Islet of Langerhans (tissue), 1 donor: ENCODE results near the gene OR6C75.
"Not testable (repeated sequence)": the region's sequence is repeated elsewhere in the genome, so short reads cannot be mapped to it uniquely, and the experiment has no call there.

ENCODE experiments used
- FAIRE-seq: peaks from one replicate; lab custom pipeline; 2011; peaks lifted over from hg19 to GRCh38; lab: Jason Lieb, UNC

Gene OR6C75

GRCh38 chr12:55362675-55363074 lies at the start of gene OR6C75:
Gene OR6C75 (plus strand): TSS chr12:55362975. CDS start chr12:55365111, 2,136 bp downstream.
- no peak for FAIRE-seq

GRCh38 chr12:55314043-55314442 lies 48.7 kb upstream of the OR6C75 start, which contains the start of gene OR6C1:
Gene OR6C1 (plus strand): TSS chr12:55314343. CDS start chr12:55320600, 6,257 bp downstream.
- FAIRE-seq: no peak

DNA sequence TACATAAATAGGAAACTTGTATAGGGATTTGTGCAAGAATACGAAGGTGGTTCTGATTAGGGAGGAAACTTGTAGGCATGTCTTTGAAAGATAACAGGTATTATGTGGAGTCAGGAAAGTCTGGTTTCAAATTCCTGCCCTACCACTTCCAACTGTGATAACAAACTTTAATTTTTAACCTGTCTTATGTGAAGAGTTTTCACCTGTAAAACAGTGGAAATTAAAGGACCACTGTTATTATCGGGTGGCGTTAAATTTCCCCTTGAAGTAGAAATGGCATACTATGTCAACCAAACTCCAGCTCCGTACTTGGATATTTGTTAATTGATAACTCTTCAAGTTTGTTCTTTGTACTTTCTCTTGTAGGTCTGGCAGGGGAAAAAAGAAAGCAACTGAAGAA lies 42.6 kb upstream of the OR6C75 start:
- FAIRE-seq: no peak

DNA sequence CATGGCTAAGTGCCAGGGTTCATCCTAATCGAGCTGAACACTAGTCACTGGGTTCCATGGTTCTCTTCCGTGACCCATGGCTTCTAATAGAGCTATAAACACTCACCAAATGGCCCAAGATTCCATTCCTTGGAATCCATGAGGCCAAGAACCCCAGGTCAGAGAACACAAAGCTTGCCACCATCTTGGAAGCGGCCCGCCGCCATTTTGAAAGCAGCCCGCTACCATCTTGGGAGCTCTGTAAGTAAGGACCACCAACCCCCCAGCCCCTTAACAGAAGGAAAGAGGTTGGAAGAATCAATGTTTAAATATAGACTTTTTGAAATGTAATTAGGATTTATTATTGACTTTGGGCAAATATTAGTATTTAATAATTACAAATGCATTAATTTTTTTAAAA lies 37.0 kb upstream of the OR6C75 start:
- FAIRE-seq: not testable (repeated sequence)

DNA sequence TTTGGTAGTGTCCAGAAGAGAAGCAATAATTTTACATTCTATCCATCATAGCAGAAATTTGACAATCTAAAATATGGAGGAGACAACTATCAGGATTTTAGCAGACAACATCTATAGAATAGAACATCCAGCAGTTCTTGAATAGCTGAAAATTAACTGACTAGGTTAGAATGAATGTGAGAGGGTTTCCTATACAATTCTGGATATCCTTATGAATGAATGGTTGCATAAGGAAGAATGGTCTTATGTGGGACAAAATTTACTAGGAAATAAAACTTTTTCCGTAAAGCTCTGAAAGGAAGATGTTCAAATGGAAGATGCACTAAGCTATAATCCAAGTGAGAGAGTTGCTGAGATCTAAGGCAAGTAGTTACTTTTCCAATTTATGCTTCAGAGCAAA lies 32.3 kb upstream of the OR6C75 start, which contains the start of gene OR6C3:
TSS of gene OR6C3 (plus strand) at position 301 of the 400 bp plus-strand sequence. CDS start 955 bp downstream, outside the sequence.
- FAIRE-seq: no peak

- FAIRE-seq: no peak
These were observed 26.8 kb upstream of the OR6C75 start for GRCh38 chr12:55336002-55336401.

DNA sequence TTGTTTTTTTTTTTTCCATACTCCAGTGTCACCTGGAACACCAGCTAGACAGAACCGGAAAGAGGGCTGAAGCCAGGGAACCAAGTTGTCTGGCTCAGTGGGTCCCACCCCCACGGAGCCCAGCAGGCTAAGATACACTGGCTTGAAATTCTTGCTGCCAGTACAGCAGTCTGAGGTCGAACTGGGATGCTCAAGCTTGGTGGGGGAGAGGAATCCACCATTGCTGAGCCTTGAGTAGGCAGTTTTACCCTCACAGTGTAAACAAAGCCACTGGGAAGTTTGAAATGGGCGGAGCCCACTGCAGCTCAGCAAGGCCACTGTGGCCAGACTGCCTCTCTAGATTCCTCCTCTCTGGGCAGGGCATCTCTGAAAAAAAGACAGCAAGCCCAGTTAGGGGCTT lies 7.4 kb upstream of the OR6C75 start:
- not testable (repeated sequence) for FAIRE-seq

GRCh38 chr12:55365086-55365485 lies 2.3 kb downstream of the OR6C75 start:
- FAIRE-seq: no peak

DNA sequence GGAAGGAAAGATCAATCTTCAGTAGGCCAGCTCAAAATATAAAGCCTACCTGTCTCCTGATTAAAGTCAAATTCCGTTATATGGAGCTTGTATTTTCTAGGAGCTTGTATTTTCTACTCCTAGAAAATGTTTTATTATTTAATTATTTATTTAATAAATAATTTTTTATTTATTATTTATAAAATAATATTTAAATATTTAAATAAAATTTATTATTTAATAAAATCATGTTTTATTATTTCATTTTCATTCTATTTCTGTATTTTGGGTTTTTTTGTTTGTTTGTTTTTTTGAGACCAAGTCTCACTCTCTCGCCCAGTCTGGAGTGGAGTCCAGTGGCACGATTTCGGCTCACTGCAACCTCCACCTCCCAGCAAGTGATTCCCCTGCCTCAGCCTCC lies 9.7 kb downstream of the OR6C75 start:
- FAIRE-seq: no peak

- FAIRE-seq: no peak
These were observed 23.1 kb downstream of the OR6C75 start for GRCh38 chr12:55385891-55386290.

DNA sequence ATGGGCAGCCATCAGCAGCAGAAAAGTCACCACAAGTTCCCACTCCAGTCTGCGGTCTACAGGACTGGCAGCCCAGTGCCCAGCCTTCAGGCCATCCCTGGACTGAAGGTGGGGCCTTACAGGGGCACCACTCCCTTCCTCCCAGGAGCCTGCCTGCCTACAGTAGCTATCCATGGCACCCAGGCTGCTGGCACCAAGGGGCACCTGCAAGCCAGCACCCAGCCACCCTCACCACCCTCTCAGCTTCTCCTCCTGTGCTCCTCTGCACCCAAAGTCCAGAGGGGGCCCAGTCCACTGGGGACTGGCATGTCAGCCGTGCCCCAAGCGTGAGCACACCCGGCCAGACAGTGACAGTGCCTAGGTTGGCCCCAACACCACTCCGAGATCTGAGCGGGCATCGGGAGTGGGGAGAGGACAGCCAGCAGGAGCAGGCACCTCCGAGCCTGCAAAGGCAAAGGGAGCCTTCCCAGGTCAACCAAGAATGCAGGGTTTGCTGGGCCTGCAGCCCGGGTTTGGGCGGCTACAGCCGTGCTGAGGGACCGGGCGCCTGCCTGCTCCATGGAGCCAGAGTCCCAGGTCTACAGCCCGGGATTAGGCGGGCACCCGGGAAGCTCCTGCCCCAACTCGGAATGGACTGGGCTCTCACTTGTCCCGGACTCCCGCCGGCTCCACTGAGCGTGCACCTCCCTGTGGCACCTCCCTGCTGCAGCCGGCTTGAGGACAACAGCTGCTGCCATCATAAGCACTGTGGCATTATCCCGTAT lies 29.4 kb downstream of the OR6C75 start:
- no peak for FAIRE-seq

- FAIRE-seq: no peak
These were observed 33.6 kb downstream of the OR6C75 start for GRCh38 chr12:55396326-55396725.

DNA sequence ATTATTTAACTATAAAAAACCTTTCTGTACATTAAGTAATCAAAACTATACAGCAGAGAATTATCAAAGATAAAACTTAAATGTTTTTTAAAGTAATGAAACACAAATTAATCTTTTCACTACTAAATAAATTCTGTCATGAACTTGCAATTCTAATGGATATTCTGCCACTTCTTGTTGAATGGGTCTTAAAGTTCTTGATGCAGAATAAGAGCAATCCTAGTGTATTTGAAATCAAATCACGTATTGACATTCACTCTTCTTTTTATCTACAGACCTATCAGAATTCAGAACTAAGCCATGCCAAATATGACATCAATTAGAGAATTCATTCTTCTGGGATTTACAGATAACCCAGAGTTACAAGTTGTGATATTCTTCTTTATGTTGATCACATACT lies 37.5 kb downstream of the OR6C75 start, which contains the start of gene OR6C65:
TSS of gene OR6C65 (plus strand) at position 301 of the 400 bp plus-strand sequence. CDS start at position 301, 0 bp downstream.
- FAIRE-seq: no peak

- no peak for FAIRE-seq
These were observed 45.1 kb downstream of the OR6C75 start for GRCh38 chr12:55407866-55408265.

- FAIRE-seq: not testable (repeated sequence)
These were observed 46.4 kb downstream of the OR6C75 start for GRCh38 chr12:55409133-55409532.

GRCh38 chr12:55412138-55412537 lies 49.4 kb downstream of the OR6C75 start:
- FAIRE-seq: not testable (repeated sequence)

- not testable (repeated sequence) for FAIRE-seq
These were observed 51.0 kb downstream of the OR6C75 start for GRCh38 chr12:55413498-55414388.

DNA sequence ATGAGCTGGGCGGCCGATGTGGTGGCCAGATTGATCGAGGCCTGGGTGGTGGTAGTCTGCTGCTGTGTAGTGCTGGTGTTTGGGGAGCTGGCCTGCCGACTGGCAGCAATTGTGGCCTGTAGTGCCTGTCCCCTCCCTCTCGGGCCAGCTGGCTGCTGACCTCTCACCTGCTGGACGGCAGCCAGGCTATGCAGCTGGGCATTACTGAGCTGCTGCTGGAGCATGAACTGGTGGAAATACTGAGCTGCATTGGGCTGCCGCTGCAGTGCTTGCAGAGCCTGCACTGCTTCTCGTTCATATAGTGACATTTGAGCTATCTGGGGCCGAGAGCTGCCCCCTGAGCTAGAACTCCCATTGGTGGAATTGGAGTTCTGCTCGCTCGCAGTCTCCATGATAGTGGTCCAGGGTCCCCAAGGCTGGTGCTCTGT lies 51.6 kb downstream of the OR6C75 start:
- not testable (repeated sequence) for FAIRE-seq

DNA sequence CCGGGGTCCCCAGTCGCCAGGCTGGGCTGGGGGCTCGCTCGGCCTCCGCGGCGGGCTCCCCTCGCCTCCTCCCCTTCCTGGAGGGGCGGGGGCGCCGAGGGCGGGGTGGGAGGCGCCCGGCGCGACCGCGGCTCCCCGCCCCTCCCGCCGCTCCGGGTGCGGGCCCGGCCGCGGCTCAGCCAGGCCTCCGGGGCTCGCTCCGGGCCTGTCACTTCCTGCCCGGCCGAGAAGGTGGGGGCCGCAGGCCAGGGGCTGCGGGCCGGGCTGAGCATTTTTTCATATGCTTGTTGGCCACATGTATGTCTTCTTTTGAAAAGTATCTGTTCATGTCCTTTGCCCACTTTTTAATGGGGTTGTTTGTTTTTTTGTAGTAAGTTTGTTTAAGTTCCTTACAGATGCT lies 52.1 kb downstream of the OR6C75 start:
- FAIRE-seq: not testable (repeated sequence)

DNA sequence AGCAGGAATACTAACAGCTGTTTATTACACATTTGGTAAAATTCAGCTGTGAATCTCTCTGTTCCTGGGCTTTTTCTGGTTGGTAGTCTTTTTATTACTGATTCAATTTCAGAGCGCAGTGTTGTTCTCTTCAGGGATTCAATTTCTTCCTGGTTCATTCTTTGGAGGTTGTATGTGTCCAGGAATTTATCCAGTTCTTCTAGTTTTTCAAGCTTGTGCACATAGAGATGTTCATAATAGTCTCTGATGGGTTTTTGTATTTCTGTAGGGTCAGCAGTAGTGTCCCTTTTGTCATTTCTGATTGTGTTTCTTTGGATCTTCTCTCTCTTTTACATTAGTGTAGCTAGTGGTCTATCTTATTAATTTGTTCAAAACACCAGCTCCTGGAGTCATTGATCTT lies 54.2 kb downstream of the OR6C75 start:
- no peak for FAIRE-seq
